Adrenal gland (tissue), 12 donors: ENCODE data around the gene VKORC1. TPM values are rescaled to one million over a fixed set of nuclear protein-coding genes. Genes with fewer than 3 reads are reported as not detected.
A peak's percentile ranks its signal among the peaks of the same experiment; 100 is the strongest.

Experiments used
- DNase-seq, 7 donors: peaks; one replicate each; pipeline ENCODE4 v3.0.0-alpha.2; 2019 to 2020
- H3K27ac ChIP-seq, 5 donors: fragments of 200-600 bp; sonication (generic) in 4 of 5; 1 replicate in 3 of 5; 2 replicates in 2 of 5; pipeline versions ENCODE4 v1.5.1 to v1.8.0; 2016 to 2020; ENCODE audit warnings: mild to moderate bottlenecking in 1 of 5
- H3K27me3 ChIP-seq: fragments of 200-600 bp; 2 replicates; pipeline ENCODE4 v1.8.0; 2021
- H3K36me3 ChIP-seq, 2 donors: fragments of 200-600 bp; replicated peaks in 1 of 2; 1 replicate in 1 of 2; 2 replicates in 1 of 2; pipeline versions ENCODE4 v1.5.1 to v1.8.0; 2018 to 2022
- H3K4me1 ChIP-seq, 2 donors: fragments of 200-600 bp; replicated peaks in 1 of 2; 1 replicate in 1 of 2; 2 replicates in 1 of 2; pipeline versions ENCODE4 v1.5.1 to v1.8.0; 2018 to 2021
- H3K4me3 ChIP-seq, 4 donors: fragments of 200-600 bp; sonication (generic) in 3 of 4; one replicate each; pipeline ENCODE4 v1.5.1; 2016 to 2018
- H3K9me3 ChIP-seq, 3 donors: fragments of 200-600 bp; sonication (generic) in 1 of 3; replicated peaks in 1 of 3; 1 replicate in 2 of 3; 2 replicates in 1 of 3; pipeline versions ENCODE4 v1.5.1 to v1.8.0; 2016 to 2021
- POLR2A ChIP-seq, 2 donors: fragments of 450-650 bp; IDR thresholded peaks; one replicate each; pipeline ENCODE4 v1.6.1; 2017; ENCODE audit warnings: antibody characterized with exemption in 2 of 2, mild to moderate bottlenecking in 2 of 2, moderate library complexity in 1 of 2
- WGBS, 4 donors: extraction: QIAGEN DNeasy Blood & Tissue Kit in 2 of 4; methylation state at CpG; one replicate each; pipeline versions ENCODE4 v1.1.5 to v1.1.7; 2013 to 2017; 5-methylcytosine and 5-hydroxymethylcytosine counted together
- intact Hi-C, 2 donors: fragments of 100-400 bp; cut with DNase I; formaldehyde crosslinking; loops; one replicate each; pipeline versions ENCODE4 v1.14.1 to v1.15.0; 2022 to 2023
- polyA plus RNA-seq, 3 donors: library from polyadenylated mRNA; stranded (reverse); fragments of 200-250 nt in 2 of 3; fragments of 350-450 nt in 1 of 3; fragmentation: Illumina TruSeq in 1 of 3; extraction: RNeasy Lipid Tissue Mini Kit (QIAGEN cat#74804) in 1 of 3; gene quantifications; one replicate each; pipeline ENCODE4 v1.2.3, GENCODE V29; 2013 to 2014
- total RNA-seq, 9 donors: library from RNA; depleted of rRNA in 4 of 9; stranded (reverse); fragments of >200 nt in 4 of 9; fragments of 120-200 nt in 1 of 9; fragmentation: NEBNext Ultra II Directional in 1 of 9; extraction: Animal tissue kit (Norgen Biotek cat#: 25700) in 1 of 9; gene quantifications; one replicate each; pipeline versions ENCODE4 v1.1.0 to v1.2.4, GENCODE V29; 2013 to 2023
- TF ChIP-seq, protein P1 (sequence below), 6 experiments: fragments of 450-650 bp in 4 of 6; fragments of 200-600 bp in 2 of 6; sonication (generic) in 1 of 6; IDR thresholded peaks; 1 replicate in 5 of 6; 2 replicates in 1 of 6; pipeline versions ENCODE4 v1.5.1 to v1.8.0; 2016 to 2021; ENCODE audit warnings: antibody characterized with exemption in 6 of 6, mild to moderate bottlenecking in 2 of 6, moderate library complexity in 1 of 6
- donor health status: healthy with polysubstance abuse.
- donor health status: Bipolar disorder and iron deficiency.
- donor health status: DM: yes; HTN: yes; CAD: no.
- donor health status: DM: no; HTN: no; CAD: no.
- donor health status: DM: no; HTN: no; CAD: no.
- donor health status: DM: yes; HTN: yes; CAD: no.

VKORC1 gene
- total and polyA plus RNA-seq, 12 donors: 38.6 to 267 (median 120) TPM

- Histone ChIP-seq H3K27ac (no peak overlapping the region), H3K4me1 (no peaks in the 10 kb centered on the region), H3K4me3 (no peak overlapping the region), H3K36me3 (peaks cover 0 to 46% of the 10 kb centered on the region in 2 donors), H3K9me3 (no peaks in the 10 kb centered on the region), H3K27me3 (no peaks in the 10 kb centered on the region)
- peak in 2 of 7 donors; percentile 32 to 33 for DNase-seq
- intact Hi-C loops: loop anchor here in 1 of 2 donors (10.0 kb wide), 1 partner anchor 63 kb away; no protein-coding TSS in a partner anchor
- no peak for TF ChIP-seq POLR2A (IDR thresholded peaks at IDR 0.05)
- TF ChIP-seq, protein P1, sequence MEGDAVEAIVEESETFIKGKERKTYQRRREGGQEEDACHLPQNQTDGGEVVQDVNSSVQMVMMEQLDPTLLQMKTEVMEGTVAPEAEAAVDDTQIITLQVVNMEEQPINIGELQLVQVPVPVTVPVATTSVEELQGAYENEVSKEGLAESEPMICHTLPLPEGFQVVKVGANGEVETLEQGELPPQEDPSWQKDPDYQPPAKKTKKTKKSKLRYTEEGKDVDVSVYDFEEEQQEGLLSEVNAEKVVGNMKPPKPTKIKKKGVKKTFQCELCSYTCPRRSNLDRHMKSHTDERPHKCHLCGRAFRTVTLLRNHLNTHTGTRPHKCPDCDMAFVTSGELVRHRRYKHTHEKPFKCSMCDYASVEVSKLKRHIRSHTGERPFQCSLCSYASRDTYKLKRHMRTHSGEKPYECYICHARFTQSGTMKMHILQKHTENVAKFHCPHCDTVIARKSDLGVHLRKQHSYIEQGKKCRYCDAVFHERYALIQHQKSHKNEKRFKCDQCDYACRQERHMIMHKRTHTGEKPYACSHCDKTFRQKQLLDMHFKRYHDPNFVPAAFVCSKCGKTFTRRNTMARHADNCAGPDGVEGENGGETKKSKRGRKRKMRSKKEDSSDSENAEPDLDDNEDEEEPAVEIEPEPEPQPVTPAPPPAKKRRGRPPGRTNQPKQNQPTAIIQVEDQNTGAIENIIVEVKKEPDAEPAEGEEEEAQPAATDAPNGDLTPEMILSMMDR (IDR thresholded peaks at IDR 0.05): no peak
- whole genome bisulfite sequencing, 4 donors: 85 to 87% (median 85%) methylated on average over 17 to 26 of the region's 26 CpGs
Measured at GRCh38 chr16:31081428-31082351, 12.9 kb downstream of the VKORC1 start.

DNA sequence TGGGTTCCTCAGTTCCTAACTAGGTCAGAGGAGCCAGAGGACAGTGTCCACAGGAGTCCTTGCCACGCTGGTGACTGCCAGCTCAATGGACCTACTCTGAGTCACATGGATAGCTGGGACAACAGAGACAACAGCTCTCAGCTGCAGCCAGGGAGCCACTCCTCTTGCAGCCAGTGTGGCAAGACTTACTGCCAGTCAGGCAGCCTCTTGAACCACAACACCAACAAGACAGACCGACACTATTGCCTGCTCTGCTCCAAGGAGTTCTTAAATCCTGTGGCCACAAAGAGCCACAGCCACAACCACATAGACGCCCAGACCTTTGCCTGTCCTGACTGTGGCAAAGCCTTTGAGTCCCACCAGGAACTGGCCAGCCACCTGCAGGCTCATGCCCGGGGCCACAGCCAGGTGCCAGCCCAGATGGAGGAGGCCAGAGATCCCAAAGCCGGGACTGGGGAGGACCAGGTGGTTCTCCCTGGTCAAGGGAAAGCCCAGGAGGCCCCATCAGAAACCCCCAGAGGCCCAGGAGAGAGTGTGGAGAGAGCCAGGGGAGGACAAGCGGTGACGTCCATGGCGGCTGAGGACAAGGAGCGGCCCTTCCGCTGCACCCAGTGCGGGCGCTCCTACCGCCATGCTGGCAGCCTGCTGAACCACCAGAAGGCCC lies 13.7 kb downstream of the VKORC1 start:
- H3K36me3 ChIP-seq: peaks cover 0 to 51% of the 10 kb centered on the region in 2 donors

DNA sequence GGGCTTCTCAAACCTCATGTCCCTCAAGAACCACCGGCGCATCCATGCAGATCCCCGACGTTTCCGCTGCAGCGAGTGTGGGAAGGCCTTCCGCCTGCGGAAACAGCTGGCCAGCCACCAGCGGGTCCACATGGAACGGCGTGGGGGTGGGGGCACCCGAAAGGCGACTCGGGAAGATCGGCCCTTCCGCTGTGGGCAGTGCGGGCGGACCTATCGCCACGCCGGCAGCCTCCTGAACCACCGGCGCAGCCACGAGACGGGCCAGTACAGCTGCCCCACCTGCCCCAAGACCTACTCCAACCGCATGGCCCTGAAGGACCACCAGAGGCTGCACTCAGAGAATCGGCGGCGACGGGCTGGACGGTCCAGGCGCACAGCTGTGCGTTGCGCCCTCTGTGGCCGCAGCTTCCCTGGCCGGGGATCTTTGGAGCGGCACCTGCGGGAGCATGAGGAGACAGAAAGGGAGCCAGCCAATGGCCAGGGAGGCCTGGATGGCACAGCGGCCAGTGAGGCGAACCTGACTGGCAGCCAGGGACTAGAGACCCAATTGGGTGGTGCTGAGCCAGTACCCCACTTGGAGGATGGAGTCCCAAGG lies 14.5 kb downstream of the VKORC1 start:
- WGBS, 4 donors: 93 to 99% (median 96%) methylated on average over 11 to 40 of the region's 40 CpGs

More for the DNA sequence above, 13.7 kb downstream of the VKORC1 start:
- TF ChIP-seq POLR2A (IDR thresholded peaks at IDR 0.05): no peak
- TF ChIP-seq, protein P1 (IDR thresholded peaks at IDR 0.05): no peak
- H3K9me3 ChIP-seq: no peaks in the 10 kb centered on the region
- no peaks in the 10 kb centered on the region for H3K27me3 ChIP-seq
- H3K4me3 ChIP-seq: no peak overlapping the region
- intact Hi-C loops: loop anchor here in 1 of 2 donors (10.0 kb wide), 1 partner anchor 64 kb away; no protein-coding TSS in a partner anchor
- no peak overlapping the region for H3K27ac ChIP-seq
- H3K4me1 ChIP-seq: no peaks in the 10 kb centered on the region
- no peak for DNase-seq
- WGBS, 4 donors: 87 to 95% (median 93%) methylated on average over 3 to 13 of the region's 13 CpGs

More for the DNA sequence above, 14.5 kb downstream of the VKORC1 start:
- Histone ChIP-seq H3K9me3 (no peaks in the 10 kb centered on the region), H3K27ac (no peak overlapping the region), H3K36me3 (peaks cover 0 to 51% of the 10 kb centered on the region in 2 donors), H3K4me1 (peaks cover 0 to 6% of the 10 kb centered on the region in 2 donors), H3K4me3 (no peak overlapping the region), H3K27me3 (no peaks in the 10 kb centered on the region)
- intact Hi-C loops: loop anchor here in 1 of 2 donors (10.0 kb wide), 1 partner anchor 65 kb away; no protein-coding TSS in a partner anchor
- TF ChIP-seq POLR2A (IDR thresholded peaks at IDR 0.05): no peak
- TF ChIP-seq, protein P1 (IDR thresholded peaks at IDR 0.05): no peak
- peak in 2 of 7 donors; percentile 18 to 29 for DNase-seq
